Erythroblast (primary cell): ENCODE results near the gene PLCD1.

Experiments used
- DNase-seq, 2 experiments: peaks; one replicate each; lab custom pipeline; 2025; lab: John Stamatoyannopoulos, UW
- GATA1 ChIP-seq: IDR thresholded peaks from 2 replicates; pipeline ENCODE4 v1.6.1; 2011; ENCODE audit warnings: low read depth, mild to moderate bottlenecking, control low read depth, low read length, moderate library complexity
- POLR2A ChIP-seq: IDR thresholded peaks from 2 replicates; pipeline ENCODE4 v1.6.1; 2011; ENCODE audit warnings: mild to moderate bottlenecking, low read length

The PLCD1 gene

DNA sequence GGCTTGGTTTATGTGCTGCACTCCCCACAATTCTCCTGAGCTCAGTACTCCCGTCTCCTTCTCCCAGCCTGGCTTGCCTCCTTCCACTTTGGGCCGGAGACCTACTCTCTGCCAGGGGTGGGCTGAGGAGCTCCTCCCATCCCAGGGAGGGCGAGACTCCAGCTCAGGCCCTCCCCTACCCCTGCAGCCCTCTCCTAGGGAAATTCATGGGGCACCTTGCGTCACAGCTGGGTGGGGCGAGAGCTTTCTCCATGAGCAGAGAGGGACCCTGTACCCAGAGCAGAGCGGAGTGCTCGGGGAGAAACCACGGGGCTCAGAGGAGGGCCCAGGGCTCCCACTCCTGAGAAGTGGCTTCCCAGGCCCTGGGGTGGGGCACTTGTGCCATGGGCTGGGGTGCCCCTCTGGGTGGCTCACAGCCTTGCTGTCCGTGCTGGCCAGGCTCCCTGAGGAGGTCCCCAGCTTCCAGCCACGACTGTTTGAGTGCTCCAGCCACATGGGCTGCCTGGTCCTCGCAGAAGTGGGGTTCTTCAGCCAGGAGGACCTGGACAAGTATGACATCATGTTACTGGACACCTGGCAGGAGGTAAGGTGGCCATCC is 25.5 kb downstream of the PLCD1 start:
- DNase-seq, result no peak
- no peak for TF ChIP-seq GATA1
- TF ChIP-seq POLR2A, result no peak

GRCh38 chr3:38003371-38003816 is 26.0 kb downstream of the PLCD1 start:
- peak; percentile 42 to 63 for DNase-seq
- TF ChIP-seq POLR2A (no peak), GATA1 (no peak)

DNA sequence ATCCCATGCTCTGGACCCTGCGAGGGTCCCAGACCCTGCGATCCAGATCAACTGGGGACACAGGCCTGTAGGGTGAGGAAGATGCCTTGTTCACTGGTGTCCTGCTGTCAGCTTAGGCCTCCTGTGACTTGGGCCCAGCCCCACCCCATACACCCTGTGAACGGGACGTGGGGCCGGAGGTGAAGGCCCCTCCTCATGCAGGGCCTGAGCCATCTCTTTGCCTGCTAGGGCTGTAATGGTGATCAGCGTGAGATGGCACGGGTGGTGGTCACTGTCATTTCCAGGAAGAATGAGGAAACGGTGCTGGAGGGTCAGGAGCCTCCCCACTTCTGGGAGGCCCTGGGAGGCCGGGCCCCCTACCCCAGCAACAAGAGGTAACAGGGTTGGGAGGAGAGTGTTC is 26.5 kb downstream of the PLCD1 start:
- TF ChIP-seq POLR2A (no peak), GATA1 (no peak)
- DNase-seq, result no peak

DNA sequence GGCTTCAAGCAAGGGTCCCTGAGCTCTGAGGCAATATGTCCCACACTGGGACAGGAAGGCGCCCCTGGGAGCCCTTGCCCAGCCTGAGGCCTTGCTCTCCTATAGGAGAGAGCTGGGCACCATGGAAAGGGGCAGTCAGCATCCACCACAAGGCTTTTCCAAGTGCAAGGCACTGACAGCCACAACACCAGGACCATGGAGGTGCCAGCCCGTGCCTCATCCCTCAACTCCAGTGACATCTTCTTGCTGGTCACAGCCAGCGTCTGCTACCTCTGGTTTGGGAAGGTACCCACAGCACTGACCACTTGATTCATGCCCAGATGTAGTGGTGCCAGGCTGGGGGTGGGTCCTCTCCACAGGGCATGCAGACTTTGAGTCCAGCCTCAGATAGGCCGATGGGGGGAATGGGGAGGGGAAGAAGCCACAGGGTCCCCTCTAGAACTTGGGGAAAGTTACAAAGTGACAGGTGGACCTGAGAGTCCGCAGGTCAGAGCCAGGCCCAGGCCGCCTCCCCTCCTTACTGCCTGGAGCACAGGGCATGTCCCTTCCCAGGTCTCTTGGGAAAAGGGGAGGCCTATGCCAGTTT is 27.1 kb downstream of the PLCD1 start:
- TF ChIP-seq POLR2A (no peak), GATA1 (no peak)

DNA sequence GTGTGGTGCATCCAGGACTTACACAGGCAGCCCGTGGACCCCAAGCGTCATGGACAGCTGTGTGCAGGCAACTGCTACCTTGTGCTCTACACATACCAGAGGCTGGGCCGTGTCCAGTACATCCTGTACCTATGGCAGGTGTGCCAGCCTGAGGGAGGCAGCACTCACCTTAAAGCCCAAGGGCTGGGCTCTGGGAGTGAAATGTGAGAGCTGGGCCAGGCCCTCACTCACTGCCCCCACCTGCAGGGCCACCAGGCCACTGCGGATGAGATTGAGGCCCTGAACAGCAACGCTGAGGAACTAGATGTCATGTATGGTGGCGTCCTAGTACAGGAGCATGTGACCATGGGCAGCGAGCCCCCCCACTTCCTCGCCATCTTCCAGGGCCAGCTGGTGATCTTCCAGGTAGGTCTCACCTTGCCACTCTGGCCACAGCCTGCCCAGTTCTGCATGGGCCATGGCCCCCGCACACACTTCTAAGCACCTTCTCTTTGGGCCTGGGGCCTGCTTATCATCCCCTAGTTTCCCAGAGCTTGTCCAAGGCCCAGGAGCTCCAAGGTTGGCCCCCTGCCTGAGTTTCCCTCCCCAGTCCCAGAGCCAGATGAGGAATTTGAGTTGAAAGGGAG is 27.9 kb downstream of the PLCD1 start:
- DNase-seq, result peak in 1 of 2 experiments; percentile 10
- TF ChIP-seq GATA1, result no peak
- no peak for TF ChIP-seq POLR2A

More for the DNA sequence above, 27.1 kb downstream of the PLCD1 start:
- DNase-seq, result no peak

- no peak for DNase-seq
- no peak for TF ChIP-seq POLR2A
- no peak for TF ChIP-seq GATA1
These were observed 28.4 kb downstream of the PLCD1 start for GRCh38 chr3:38000965-38001455.

- TF ChIP-seq POLR2A (no peak), GATA1 (no peak)
- DNase-seq, result no peak
These were observed 29.1 kb downstream of the PLCD1 start for GRCh38 chr3:38000242-38000916.

GRCh38 chr3:37999836-38000235 is 29.6 kb downstream of the PLCD1 start:
- no peak for DNase-seq
- no peak for TF ChIP-seq POLR2A
- no peak for TF ChIP-seq GATA1

DNA sequence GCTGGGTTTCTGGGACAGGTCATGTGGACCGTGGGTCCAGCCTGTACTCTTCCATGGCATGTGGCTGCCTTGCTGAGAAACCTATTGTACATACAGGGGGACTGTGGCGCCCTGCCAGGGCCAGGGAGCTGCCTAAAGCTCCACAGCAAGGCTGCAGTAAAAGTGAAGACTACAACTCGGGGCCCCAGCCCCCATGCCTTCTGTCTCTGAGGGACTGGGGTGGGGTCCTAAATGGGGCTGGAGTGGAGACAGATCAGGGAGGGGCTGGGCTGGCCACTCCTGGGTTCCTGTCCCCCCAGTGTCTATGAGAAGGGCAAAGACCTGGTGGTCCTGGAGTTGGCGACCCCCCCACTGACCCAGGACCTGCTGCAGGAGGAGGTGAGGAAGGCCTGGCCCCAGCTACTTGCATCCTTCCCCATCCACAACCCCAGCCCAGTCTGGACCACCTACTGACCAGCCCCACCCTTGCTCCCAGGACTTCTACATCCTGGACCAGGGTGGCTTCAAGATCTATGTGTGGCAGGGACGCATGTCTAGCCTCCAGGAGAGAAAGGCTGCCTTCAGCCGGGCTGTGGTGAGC is 31.6 kb downstream of the PLCD1 start:
- no peak for TF ChIP-seq POLR2A
- no peak for TF ChIP-seq GATA1
- no peak for DNase-seq

DNA sequence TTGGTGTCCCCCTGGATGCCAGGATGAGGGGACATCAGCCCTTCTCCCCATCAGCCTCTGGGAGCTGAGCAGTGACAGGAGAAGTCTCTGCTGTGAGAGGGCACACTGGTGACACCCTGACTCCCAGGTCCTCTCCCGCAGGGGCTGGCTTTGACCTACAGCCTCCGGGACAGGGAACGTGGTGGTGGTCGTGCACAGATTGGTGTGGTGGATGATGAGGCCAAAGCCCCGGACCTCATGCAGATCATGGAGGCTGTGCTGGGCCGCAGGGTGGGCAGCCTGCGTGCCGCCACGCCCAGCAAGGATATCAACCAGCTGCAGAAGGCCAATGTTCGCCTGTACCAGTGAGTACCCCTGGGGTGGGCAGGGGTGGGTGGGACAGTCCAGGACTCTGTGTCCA is 32.1 kb downstream of the PLCD1 start:
- no peak for DNase-seq

DNA sequence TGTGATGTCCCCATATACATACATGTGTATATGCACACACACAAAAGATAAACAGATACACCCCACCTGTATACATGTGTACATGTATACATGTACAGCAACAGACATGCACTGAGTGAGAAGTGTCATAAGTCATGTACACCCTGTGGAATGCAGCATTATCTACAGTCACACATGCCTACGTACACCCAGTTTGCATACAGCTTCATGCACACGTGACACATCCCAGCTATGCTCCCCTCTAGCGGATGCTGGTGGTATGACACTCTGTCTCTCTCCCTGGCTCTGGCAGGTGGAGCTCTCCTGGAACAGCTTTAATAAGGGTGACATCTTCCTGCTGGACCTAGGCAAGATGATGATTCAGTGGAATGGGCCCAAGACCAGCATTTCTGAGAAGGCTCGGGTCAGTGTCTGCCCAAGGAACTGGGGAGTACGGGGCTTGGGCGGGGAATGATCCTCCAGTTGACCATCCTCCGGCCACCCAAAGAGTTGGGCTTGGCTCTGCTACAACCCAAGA is 32.6 kb downstream of the PLCD1 start:
- TF ChIP-seq POLR2A (no peak), GATA1 (no peak)

More for the DNA sequence above, 32.1 kb downstream of the PLCD1 start:
- TF ChIP-seq GATA1 (no peak), POLR2A (no peak)

GRCh38 chr3:37995652-37996641 is 33.5 kb downstream of the PLCD1 start:
- DNase-seq, result no peak
- no peak for TF ChIP-seq POLR2A
- no peak for TF ChIP-seq GATA1

More for the DNA sequence above, 32.6 kb downstream of the PLCD1 start:
- peak; percentile 90 to 91 for DNase-seq

GRCh38 chr3:37994639-37994972 is 34.8 kb downstream of the PLCD1 start:
- TF ChIP-seq POLR2A (no peak), GATA1 (no peak)
- no peak for DNase-seq
